NCI-H187 treated with DMSO at 0.1 percent for 48 hours (cell line): ENCODE data around the gene LINS1.

ENCODE experiments used
- DNase-seq: peaks from one replicate; lab custom pipeline; 2025; lab: John Stamatoyannopoulos, UW

LINS1 gene

GRCh38 chr15:100559330-100559729 lies 42.7 kb downstream of the LINS1 start:
- DNase-seq: no peak

GRCh38 chr15:100558771-100559254 lies 43.2 kb downstream of the LINS1 start:
- DNase-seq: no peak

GRCh38 chr15:100553468-100553867 lies 48.5 kb downstream of the LINS1 start:
- DNase-seq: no peak

GRCh38 chr15:100547961-100548360 lies 54.0 kb downstream of the LINS1 start:
- DNase-seq: no peak

- no peak for DNase-seq
Measured at GRCh38 chr15:100544946-100545345, 57.0 kb downstream of the LINS1 start.

GRCh38 chr15:100544338-100544841 lies 57.6 kb downstream of the LINS1 start:
- no peak for DNase-seq

GRCh38 chr15:100542290-100542689 lies 59.7 kb downstream of the LINS1 start:
- DNase-seq: no peak

GRCh38 chr15:100537331-100537730 lies 64.7 kb downstream of the LINS1 start:
- DNase-seq: no peak

GRCh38 chr15:100536733-100537132 lies 65.3 kb downstream of the LINS1 start:
- DNase-seq: no peak

- DNase-seq: no peak
Measured at GRCh38 chr15:100533886-100534285, 68.1 kb downstream of the LINS1 start.

GRCh38 chr15:100531823-100532327 lies 70.1 kb downstream of the LINS1 start:
- DNase-seq: no peak

- DNase-seq: no peak
Measured at GRCh38 chr15:100531204-100531603, 70.8 kb downstream of the LINS1 start.

GRCh38 chr15:100529556-100529955 lies 72.4 kb downstream of the LINS1 start:
- DNase-seq: no peak

GRCh38 chr15:100528833-100529428 lies 73.1 kb downstream of the LINS1 start, which contains the start of gene CERS3:
Gene CERS3 (minus strand): TSS chr15:100528950. CDS start chr15:100501849, 27,101 bp downstream.
- DNase-seq: no peak

GRCh38 chr15:100526027-100526481 lies 75.9 kb downstream of the LINS1 start:
- DNase-seq: no peak

- DNase-seq: no peak
Measured at GRCh38 chr15:100525436-100525835, 76.5 kb downstream of the LINS1 start.

GRCh38 chr15:100524326-100524725 lies 77.7 kb downstream of the LINS1 start:
- no peak for DNase-seq

GRCh38 chr15:100521907-100522306 lies 80.1 kb downstream of the LINS1 start:
- DNase-seq: no peak

GRCh38 chr15:100520132-100520921 lies 81.7 kb downstream of the LINS1 start:
- DNase-seq: no peak

GRCh38 chr15:100517846-100518245 lies 84.1 kb downstream of the LINS1 start:
- no peak for DNase-seq
